Measurements from ENCODE around the gene CERS5.

CERS5 gene

GRCh38 chr12:50195832-50196231, 28.7 kb upstream of the CERS5 start:
- H3K36me3 Mint-ChIP-seq (ENCODE audit: low read depth), result peaks cover 60% of the 10 kb centered on the region
- intact Hi-C loops (cut with micrococcal nuclease), result no loop called here
- H3K4me1 Mint-ChIP-seq (ENCODE audit: low read depth), result no peaks in the 10 kb centered on the region

GRCh38 chr12:50192908-50193307, 25.7 kb upstream of the CERS5 start:
- no peak overlapping the region for H3K27ac Mint-ChIP-seq

More at GRCh38 chr12:50195832-50196231, 28.7 kb upstream of the CERS5 start:
- no peaks in the 10 kb centered on the region for H3K9me3 Mint-ChIP-seq
- H3K27ac Mint-ChIP-seq, result no peak overlapping the region
- no peak overlapping the region for H3K4me3 Mint-ChIP-seq
- H3K27me3 Mint-ChIP-seq, result no peaks in the 10 kb centered on the region

GRCh38 chr12:50192236-50192635, 25.1 kb upstream of the CERS5 start:
- no peaks in the 10 kb centered on the region for H3K4me1 Mint-ChIP-seq (ENCODE audit: low read depth)
- intact Hi-C loops (cut with micrococcal nuclease), result no loop called here
- H3K36me3 Mint-ChIP-seq (ENCODE audit: low read depth), result peaks cover 44% of the 10 kb centered on the region
- H3K27ac Mint-ChIP-seq, result no peak overlapping the region
- H3K27me3 Mint-ChIP-seq, result no peaks in the 10 kb centered on the region
- no peaks in the 10 kb centered on the region for H3K9me3 Mint-ChIP-seq
- no peak overlapping the region for H3K4me3 Mint-ChIP-seq

More at GRCh38 chr12:50192908-50193307, 25.7 kb upstream of the CERS5 start:
- Mint-ChIP-seq H3K9me3 (no peaks in the 10 kb centered on the region), H3K27me3 (no peaks in the 10 kb centered on the region), H3K4me3 (no peak overlapping the region), H3K4me1 (ENCODE audit: low read depth) (no peaks in the 10 kb centered on the region), H3K36me3 (ENCODE audit: low read depth) (peaks cover 47% of the 10 kb centered on the region)
- intact Hi-C loops (cut with micrococcal nuclease), result no loop called here

GRCh38 chr12:50190859-50191258, 23.7 kb upstream of the CERS5 start:
- Mint-ChIP-seq H3K9me3 (no peaks in the 10 kb centered on the region), H3K4me3 (no peak overlapping the region), H3K4me1 (ENCODE audit: low read depth) (no peaks in the 10 kb centered on the region), H3K36me3 (ENCODE audit: low read depth) (peaks cover 31% of the 10 kb centered on the region), H3K27ac (no peak overlapping the region), H3K27me3 (no peaks in the 10 kb centered on the region)
- intact Hi-C loops (cut with micrococcal nuclease), result no loop called here

- Mint-ChIP-seq H3K9me3 (no peaks in the 10 kb centered on the region), H3K36me3 (ENCODE audit: low read depth) (peaks cover 31% of the 10 kb centered on the region), H3K4me1 (ENCODE audit: low read depth) (peaks cover 5% of the 10 kb centered on the region), H3K4me3 (no peak overlapping the region), H3K27me3 (no peaks in the 10 kb centered on the region), H3K27ac (no peak overlapping the region)
- intact Hi-C loops (cut with micrococcal nuclease), result loop anchor here (5.0 kb wide), 1 partner anchor 123 kb away; no protein-coding TSS in a partner anchor
Observed at GRCh38 chr12:50188875-50189575, 21.9 kb upstream of the CERS5 start.

- Mint-ChIP-seq H3K27me3 (no peaks in the 10 kb centered on the region), H3K36me3 (ENCODE audit: low read depth) (peaks cover 31% of the 10 kb centered on the region), H3K4me3 (no peak overlapping the region), H3K9me3 (no peaks in the 10 kb centered on the region), H3K27ac (no peak overlapping the region), H3K4me1 (ENCODE audit: low read depth) (peaks cover 5% of the 10 kb centered on the region)
- intact Hi-C loops (cut with micrococcal nuclease), result loop anchor here (5.0 kb wide), 1 partner anchor 124 kb away; no protein-coding TSS in a partner anchor
Observed at GRCh38 chr12:50188241-50188781, 21.1 kb upstream of the CERS5 start.

- intact Hi-C loops (cut with micrococcal nuclease), result loop anchor here (5.0 kb wide), 1 partner anchor 125 kb away; no protein-coding TSS in a partner anchor
- Mint-ChIP-seq H3K27me3 (no peaks in the 10 kb centered on the region), H3K4me3 (no peak overlapping the region), H3K27ac (no peak overlapping the region), H3K4me1 (ENCODE audit: low read depth) (peaks cover 5% of the 10 kb centered on the region), H3K9me3 (no peaks in the 10 kb centered on the region), H3K36me3 (ENCODE audit: low read depth) (peaks cover 23% of the 10 kb centered on the region)
Observed at GRCh38 chr12:50187084-50187900, 20.1 kb upstream of the CERS5 start.

GRCh38 chr12:50186681-50187080, 19.5 kb upstream of the CERS5 start:
- no peak overlapping the region for H3K4me3 Mint-ChIP-seq

GRCh38 chr12:50185970-50186663, 18.9 kb upstream of the CERS5 start:
- Mint-ChIP-seq H3K4me1 (ENCODE audit: low read depth) (peaks cover 5% of the 10 kb centered on the region), H3K4me3 (no peak overlapping the region), H3K9me3 (no peaks in the 10 kb centered on the region), H3K27me3 (no peaks in the 10 kb centered on the region), H3K27ac (no peak overlapping the region), H3K36me3 (ENCODE audit: low read depth) (peaks cover 16% of the 10 kb centered on the region)
- intact Hi-C loops (cut with micrococcal nuclease), result loop anchor here (5.0 kb wide), 1 partner anchor 126 kb away; no protein-coding TSS in a partner anchor

More at GRCh38 chr12:50186681-50187080, 19.5 kb upstream of the CERS5 start:
- intact Hi-C loops (cut with micrococcal nuclease), result loop anchor here (5.0 kb wide), 1 partner anchor 126 kb away; no protein-coding TSS in a partner anchor
- no peak overlapping the region for H3K27ac Mint-ChIP-seq
- H3K36me3 Mint-ChIP-seq (ENCODE audit: low read depth), result peaks cover 17% of the 10 kb centered on the region
- no peaks in the 10 kb centered on the region for H3K9me3 Mint-ChIP-seq
- H3K4me1 Mint-ChIP-seq (ENCODE audit: low read depth), result peaks cover 5% of the 10 kb centered on the region
- no peaks in the 10 kb centered on the region for H3K27me3 Mint-ChIP-seq

- H3K27me3 Mint-ChIP-seq, result no peaks in the 10 kb centered on the region
- peaks cover 5% of the 10 kb centered on the region for H3K4me1 Mint-ChIP-seq (ENCODE audit: low read depth)
- H3K36me3 Mint-ChIP-seq (ENCODE audit: low read depth), result peaks cover 18% of the 10 kb centered on the region
- intact Hi-C loops (cut with micrococcal nuclease), result loop anchor here (5.0 kb wide), 1 partner anchor 127 kb away; no protein-coding TSS in a partner anchor
- no peak overlapping the region for H3K4me3 Mint-ChIP-seq
- no peaks in the 10 kb centered on the region for H3K9me3 Mint-ChIP-seq
- H3K27ac Mint-ChIP-seq, result no peak overlapping the region
Observed at GRCh38 chr12:50185301-50185895, 18.2 kb upstream of the CERS5 start.

GRCh38 chr12:50184261-50184660, 17.1 kb upstream of the CERS5 start:
- peaks cover 5% of the 10 kb centered on the region for H3K4me1 Mint-ChIP-seq (ENCODE audit: low read depth)
- peaks cover 27% of the 10 kb centered on the region for H3K36me3 Mint-ChIP-seq (ENCODE audit: low read depth)
- no peak overlapping the region for H3K27ac Mint-ChIP-seq
- intact Hi-C loops (cut with micrococcal nuclease), result no loop called here
- H3K4me3 Mint-ChIP-seq, result no peak overlapping the region
- H3K9me3 Mint-ChIP-seq, result no peaks in the 10 kb centered on the region
- H3K27me3 Mint-ChIP-seq, result no peaks in the 10 kb centered on the region

- no peaks in the 10 kb centered on the region for H3K27me3 Mint-ChIP-seq
- intact Hi-C loops (cut with micrococcal nuclease), result no loop called here
- peaks cover 36% of the 10 kb centered on the region for H3K36me3 Mint-ChIP-seq (ENCODE audit: low read depth)
- H3K4me3 Mint-ChIP-seq, result no peak overlapping the region
- H3K9me3 Mint-ChIP-seq, result no peaks in the 10 kb centered on the region
- H3K4me1 Mint-ChIP-seq (ENCODE audit: low read depth), result peaks cover 5% of the 10 kb centered on the region
- no peak overlapping the region for H3K27ac Mint-ChIP-seq
Observed at GRCh38 chr12:50182461-50182860, 15.3 kb upstream of the CERS5 start.

GRCh38 chr12:50181691-50182090, 14.5 kb upstream of the CERS5 start:
- Mint-ChIP-seq H3K9me3 (no peaks in the 10 kb centered on the region), H3K36me3 (ENCODE audit: low read depth) (peaks cover 44% of the 10 kb centered on the region), H3K4me1 (ENCODE audit: low read depth) (peaks cover 5% of the 10 kb centered on the region), H3K27me3 (no peaks in the 10 kb centered on the region), H3K27ac (no peak overlapping the region), H3K4me3 (no peak overlapping the region)
- intact Hi-C loops (cut with micrococcal nuclease), result no loop called here
